ENCODE results near the gene NR2F1.

Gene NR2F1

DNA sequence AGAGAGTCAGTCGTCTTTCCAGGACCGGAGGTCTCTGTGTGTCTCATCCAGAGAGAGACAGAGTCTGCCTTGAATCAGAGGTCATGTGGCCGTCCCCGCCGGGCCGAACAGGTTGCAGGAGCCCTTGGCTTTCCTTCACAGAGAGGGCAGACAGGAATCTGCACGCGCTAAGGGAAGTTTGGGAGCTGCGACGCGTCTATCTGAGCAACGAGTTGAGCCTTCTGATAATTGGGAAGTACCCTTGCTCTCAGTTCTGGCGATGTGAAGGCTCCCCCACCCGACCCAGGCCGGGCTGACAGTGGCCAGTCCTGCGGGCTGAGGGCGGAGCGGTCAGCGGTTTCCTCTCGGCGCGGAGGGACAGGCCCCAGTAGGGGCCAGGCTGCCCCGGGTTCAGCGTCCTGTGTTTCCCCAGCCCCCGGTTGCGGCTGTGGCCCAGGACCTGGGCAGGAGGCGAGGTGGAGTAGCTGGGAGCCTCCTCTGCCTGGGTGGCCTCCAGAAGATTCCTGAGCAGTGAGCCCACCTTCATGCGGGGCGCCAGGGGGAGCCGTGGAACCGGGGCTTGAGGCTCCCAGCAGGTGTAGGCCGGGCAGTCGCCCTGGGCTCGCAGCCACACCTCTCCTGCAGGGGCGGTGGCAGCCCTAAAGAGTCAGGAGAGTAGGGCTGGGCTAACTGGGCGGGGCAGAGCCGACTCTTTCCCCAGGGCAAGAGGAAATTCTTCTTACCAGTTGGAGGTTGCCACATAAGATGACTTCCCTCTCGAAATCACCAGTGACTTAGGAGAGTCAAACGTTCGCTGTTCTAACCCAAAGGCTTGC lies 13.9 kb downstream of the NR2F1 start:
- H3K36me3 ChIP-seq (ENCODE audit: control insufficient read depth, insufficient read depth, low read length) = no peaks in the 10 kb centered on the region
- H3K4me3 ChIP-seq (ENCODE audit: low read length) = no peak overlapping the region
- peaks cover 81% of the 10 kb centered on the region for H3K27me3 ChIP-seq (ENCODE audit: control insufficient read depth, insufficient read depth, low read length)
- no peaks in the 10 kb centered on the region for H3K9me3 ChIP-seq (ENCODE audit: control insufficient read depth, low read length)
- H3K4me1 ChIP-seq (ENCODE audit: control insufficient read depth, insufficient read depth, low read length) = no peaks in the 10 kb centered on the region
- no peak overlapping the region for H3K9ac ChIP-seq (ENCODE audit: low read length)

DNA sequence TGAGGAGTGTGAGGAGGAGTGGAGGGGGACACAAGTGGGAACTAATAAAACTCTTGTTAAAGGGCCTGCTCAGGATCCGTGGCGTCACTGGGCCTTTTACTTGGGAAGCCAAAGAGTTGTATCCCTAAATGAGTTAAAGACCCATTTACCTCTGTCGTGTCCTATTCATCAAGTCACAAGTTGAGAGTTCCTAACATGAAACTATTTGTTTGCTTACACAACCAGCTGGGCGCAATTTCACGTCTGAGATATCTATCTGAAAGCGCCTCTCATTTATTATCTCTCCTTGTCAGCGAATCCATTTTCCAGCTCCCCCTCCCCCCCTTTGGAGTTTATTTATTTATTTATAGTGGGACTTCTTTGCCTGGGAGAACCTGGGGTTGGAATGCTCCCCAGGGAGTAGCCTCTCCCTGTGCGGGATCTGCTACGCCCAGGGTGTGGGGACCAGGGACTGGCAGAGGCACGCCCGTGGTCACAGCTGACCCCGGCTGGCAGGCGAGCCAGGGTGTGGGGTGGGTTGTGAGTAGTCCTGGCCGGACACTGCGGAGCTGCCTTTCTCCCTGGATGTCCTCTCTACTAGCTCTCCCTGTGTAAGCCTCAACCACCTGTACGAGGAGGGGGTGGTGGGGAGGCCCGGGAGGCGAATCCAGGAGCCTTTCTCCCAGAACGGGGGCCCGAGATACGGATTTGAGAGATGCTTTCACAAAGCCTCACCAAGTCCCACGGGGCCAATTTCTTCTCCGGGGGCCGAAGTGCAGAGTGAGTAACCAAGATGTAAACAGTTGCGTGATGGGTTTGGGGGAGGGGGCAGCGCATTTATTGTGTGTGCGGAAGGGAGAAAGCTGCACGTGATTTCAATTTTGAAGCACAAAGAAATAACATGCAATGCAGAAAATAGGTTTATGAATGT lies 15.3 kb downstream of the NR2F1 start:
- no peak overlapping the region for H3K9ac ChIP-seq (ENCODE audit: low read length)
- H3K4me1 ChIP-seq (ENCODE audit: control insufficient read depth, insufficient read depth, low read length) = no peaks in the 10 kb centered on the region
- H3K4me3 ChIP-seq (ENCODE audit: low read length) = no peak overlapping the region
- peaks cover 90% of the 10 kb centered on the region for H3K27me3 ChIP-seq (ENCODE audit: control insufficient read depth, insufficient read depth, low read length)
- no peaks in the 10 kb centered on the region for H3K36me3 ChIP-seq (ENCODE audit: control insufficient read depth, insufficient read depth, low read length)
- H3K9me3 ChIP-seq (ENCODE audit: control insufficient read depth, low read length) = no peaks in the 10 kb centered on the region

DNA sequence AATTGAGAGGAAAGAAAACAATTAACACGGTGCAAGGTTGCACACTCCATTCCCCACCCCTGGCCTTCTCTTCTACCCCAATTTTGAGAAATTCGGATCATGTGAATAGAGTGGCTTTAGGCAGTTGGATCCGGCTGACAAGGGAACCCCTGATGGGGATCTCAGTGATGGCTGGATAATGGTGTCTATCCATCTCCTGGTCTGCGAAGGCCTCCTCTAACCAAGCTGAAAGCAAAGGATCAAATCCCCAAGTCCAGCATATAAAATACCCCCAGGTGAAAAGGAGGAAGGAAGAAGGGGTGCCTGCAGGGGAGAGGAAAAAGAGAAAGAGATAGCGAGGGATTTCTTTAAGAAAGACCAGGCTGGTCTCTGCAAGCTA lies 16.0 kb downstream of the NR2F1 start:
- no peaks in the 10 kb centered on the region for H3K9me3 ChIP-seq (ENCODE audit: control insufficient read depth, low read length)
- no peaks in the 10 kb centered on the region for H3K36me3 ChIP-seq (ENCODE audit: control insufficient read depth, insufficient read depth, low read length)
- no peak overlapping the region for H3K9ac ChIP-seq (ENCODE audit: low read length)
- peaks cover 94% of the 10 kb centered on the region for H3K27me3 ChIP-seq (ENCODE audit: control insufficient read depth, insufficient read depth, low read length)
- no peak overlapping the region for H3K4me3 ChIP-seq (ENCODE audit: low read length)
- H3K4me1 ChIP-seq (ENCODE audit: control insufficient read depth, insufficient read depth, low read length) = peaks cover 4% of the 10 kb centered on the region

DNA sequence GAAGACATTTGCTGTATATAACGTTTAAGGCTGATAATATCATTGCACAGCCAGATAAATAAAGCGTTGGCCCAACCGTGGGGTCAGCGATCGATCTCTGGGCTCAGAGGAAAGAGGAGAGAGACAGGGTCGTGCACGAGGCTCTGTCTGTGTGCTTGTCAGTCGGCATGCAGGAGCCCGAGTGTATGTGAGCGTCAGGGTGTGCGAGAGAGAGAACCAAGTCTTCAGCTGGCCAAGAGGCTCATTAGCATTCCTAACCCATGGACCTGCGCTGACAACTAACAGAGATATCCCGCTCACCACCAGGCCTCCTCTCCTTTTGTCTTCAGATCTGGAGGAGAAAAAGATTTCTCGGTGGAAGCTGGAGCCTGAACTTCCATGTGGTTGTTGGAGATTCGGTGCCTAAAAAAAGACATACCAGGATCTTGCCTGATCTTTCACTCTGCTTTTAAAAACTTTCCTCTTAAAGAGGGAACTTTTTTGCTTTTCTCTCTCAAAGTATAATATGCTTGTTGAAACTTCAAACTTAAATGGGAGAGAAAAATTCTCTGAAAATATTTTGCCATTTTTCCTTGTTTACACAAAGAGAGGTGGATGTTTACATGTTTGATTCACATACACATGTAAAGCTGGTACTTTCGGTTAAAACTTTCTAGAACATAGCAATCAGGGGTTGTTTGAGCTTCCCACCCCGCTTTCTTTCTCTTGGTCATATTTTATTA lies 16.5 kb downstream of the NR2F1 start:
- Histone ChIP-seq H3K4me3 (ENCODE audit: low read length) (no peak overlapping the region), H3K4me1 (ENCODE audit: control insufficient read depth, insufficient read depth, low read length) (peaks cover 4% of the 10 kb centered on the region), H3K27me3 (ENCODE audit: control insufficient read depth, insufficient read depth, low read length) (peaks cover 97% of the 10 kb centered on the region), H3K9ac (ENCODE audit: low read length) (no peak overlapping the region), H3K9me3 (ENCODE audit: control insufficient read depth, low read length) (no peaks in the 10 kb centered on the region), H3K36me3 (ENCODE audit: control insufficient read depth, insufficient read depth, low read length) (no peaks in the 10 kb centered on the region)

DNA sequence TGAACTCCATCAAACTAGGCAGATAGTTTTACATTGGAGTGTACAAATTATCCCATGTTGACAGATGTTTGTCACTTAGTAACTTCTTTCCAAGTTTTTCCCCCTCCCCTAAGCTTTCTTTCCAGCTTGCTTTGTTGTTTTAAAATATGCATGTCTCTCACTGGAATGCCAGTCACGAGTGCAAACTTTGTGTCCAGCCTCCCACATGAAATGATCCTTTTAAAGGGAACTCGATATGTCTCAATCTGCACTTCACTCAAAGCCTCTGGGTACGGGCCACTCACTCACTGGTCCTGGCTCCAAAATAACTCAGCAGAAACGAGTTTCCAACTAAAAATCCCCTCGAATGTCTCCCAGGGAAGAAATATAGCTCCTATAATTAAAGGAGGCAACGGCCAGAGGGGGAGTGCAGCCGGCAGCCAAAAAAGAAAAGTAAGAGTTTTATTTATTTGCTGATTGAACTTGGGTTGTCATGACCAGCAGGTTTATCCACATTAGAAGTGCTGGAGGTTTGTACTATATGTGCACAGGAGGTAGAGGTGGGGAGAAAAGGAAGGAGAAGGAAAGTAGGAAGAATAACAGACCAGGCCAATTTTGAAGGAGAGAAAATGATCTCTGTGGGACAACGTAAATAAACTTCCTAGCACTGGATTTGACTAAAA lies 17.5 kb downstream of the NR2F1 start:
- peaks cover 97% of the 10 kb centered on the region for H3K27me3 ChIP-seq (ENCODE audit: control insufficient read depth, insufficient read depth, low read length)
- peaks cover 4% of the 10 kb centered on the region for H3K4me1 ChIP-seq (ENCODE audit: control insufficient read depth, insufficient read depth, low read length)
- H3K9ac ChIP-seq (ENCODE audit: low read length) = no peak overlapping the region
- H3K36me3 ChIP-seq (ENCODE audit: control insufficient read depth, insufficient read depth, low read length) = no peaks in the 10 kb centered on the region
- no peaks in the 10 kb centered on the region for H3K9me3 ChIP-seq (ENCODE audit: control insufficient read depth, low read length)
- H3K4me3 ChIP-seq (ENCODE audit: low read length) = no peak overlapping the region

DNA sequence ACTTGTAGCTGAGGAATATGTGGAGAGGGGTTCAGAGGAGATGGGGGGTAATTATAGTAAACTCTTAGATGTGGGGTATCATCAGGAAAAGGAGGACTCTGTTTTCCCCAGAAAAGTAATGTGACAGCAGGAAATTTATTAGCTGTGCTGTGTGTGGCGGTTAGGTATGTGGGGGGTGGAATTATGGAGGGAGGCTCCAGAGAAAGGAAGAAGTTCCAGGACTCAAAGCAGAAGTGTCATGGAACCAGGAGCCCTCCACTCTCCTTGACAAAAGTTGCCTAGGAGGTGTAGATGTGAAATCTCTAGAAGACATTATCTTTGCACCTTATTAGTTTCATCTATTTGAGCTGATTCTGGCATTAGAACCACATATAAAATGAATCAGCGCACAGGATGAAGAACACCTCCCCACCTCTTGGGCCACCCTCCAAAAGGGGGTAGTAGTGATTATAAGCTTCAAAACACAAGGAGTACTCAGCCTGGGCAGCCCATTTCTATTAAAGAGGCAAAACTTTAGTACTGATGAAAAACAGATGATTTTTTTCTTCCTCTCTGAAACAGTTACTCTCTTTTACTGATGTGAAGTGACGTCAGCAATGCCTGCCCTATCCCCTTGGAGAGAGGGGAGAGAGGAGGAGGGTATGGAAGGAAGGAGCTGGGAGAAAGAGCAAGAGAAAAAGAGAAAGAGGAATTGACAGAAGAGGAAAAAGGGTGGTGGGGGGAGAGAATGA lies 18.2 kb downstream of the NR2F1 start:
- Histone ChIP-seq H3K4me3 (ENCODE audit: low read length) (no peak overlapping the region), H3K9ac (ENCODE audit: low read length) (no peak overlapping the region), H3K36me3 (ENCODE audit: control insufficient read depth, insufficient read depth, low read length) (no peaks in the 10 kb centered on the region), H3K4me1 (ENCODE audit: control insufficient read depth, insufficient read depth, low read length) (peaks cover 4% of the 10 kb centered on the region), H3K27me3 (ENCODE audit: control insufficient read depth, insufficient read depth, low read length) (peaks cover 97% of the 10 kb centered on the region), H3K9me3 (ENCODE audit: control insufficient read depth, low read length) (no peaks in the 10 kb centered on the region)

DNA sequence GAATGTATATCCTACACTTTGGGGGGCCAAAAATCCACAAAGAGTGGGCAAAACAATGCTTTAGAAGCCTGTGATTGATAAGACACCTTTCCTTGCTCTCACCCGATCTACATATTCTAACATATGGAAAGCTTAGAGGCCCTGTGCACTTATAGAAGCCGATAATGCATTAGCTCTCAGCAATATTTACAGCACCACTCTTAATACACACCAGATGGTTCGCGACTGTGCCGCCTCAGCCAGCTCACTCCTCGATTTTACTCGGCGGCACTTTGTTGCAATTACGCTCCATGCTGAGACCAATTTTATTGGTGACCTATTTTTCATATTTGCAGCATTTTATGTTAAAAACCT lies 18.8 kb downstream of the NR2F1 start:
- no peak overlapping the region for H3K9ac ChIP-seq (ENCODE audit: low read length)
- H3K27me3 ChIP-seq (ENCODE audit: control insufficient read depth, insufficient read depth, low read length) = peaks cover 97% of the 10 kb centered on the region
- H3K4me1 ChIP-seq (ENCODE audit: control insufficient read depth, insufficient read depth, low read length) = peaks cover 4% of the 10 kb centered on the region
- H3K9me3 ChIP-seq (ENCODE audit: control insufficient read depth, low read length) = no peaks in the 10 kb centered on the region
- no peaks in the 10 kb centered on the region for H3K36me3 ChIP-seq (ENCODE audit: control insufficient read depth, insufficient read depth, low read length)
- H3K4me3 ChIP-seq (ENCODE audit: low read length) = no peak overlapping the region

DNA sequence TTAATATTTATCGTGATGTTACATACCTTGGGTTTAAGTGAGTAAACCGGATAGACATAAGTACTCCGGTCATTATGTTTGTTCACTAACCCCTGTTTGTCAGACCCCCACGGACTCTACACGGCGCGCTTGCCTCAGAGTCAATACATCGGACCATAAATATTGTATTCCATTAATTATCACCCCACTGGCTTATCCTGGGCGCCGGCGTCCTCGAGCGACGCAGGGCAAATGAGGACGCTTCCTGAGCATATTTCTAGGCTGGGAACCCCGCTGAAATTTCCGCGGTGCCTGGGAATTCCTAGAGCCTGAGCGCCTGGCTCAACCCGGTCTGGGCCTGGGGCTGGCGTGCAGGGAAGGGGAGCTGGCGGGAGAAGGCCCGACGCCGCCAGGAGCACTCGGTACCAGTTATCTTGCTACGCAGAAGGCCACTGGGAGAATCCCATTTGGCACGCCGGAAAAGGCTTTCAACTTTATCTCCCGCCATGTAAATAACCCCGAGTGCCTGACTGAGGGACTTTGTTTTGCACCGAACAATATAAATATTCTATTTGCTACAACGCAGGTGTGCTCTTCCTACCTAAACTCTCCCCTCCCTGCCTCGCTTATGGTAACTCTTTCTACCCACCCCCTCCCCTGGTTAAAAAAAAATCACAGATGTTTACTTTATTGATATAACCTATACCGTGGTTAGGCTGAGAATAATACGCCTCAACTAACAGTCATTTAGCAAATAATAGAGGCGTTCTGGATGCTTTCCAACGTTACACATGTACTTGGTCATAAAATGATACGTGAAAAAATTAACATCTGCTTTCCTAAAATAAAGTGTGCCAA lies 19.4 kb downstream of the NR2F1 start:
- H3K9ac ChIP-seq (ENCODE audit: low read length) = no peak overlapping the region
- H3K4me1 ChIP-seq (ENCODE audit: control insufficient read depth, insufficient read depth, low read length) = peaks cover 4% of the 10 kb centered on the region
- no peaks in the 10 kb centered on the region for H3K9me3 ChIP-seq (ENCODE audit: control insufficient read depth, low read length)
- H3K4me3 ChIP-seq (ENCODE audit: low read length) = no peak overlapping the region
- peaks cover 96% of the 10 kb centered on the region for H3K27me3 ChIP-seq (ENCODE audit: control insufficient read depth, insufficient read depth, low read length)
- H3K36me3 ChIP-seq (ENCODE audit: control insufficient read depth, insufficient read depth, low read length) = no peaks in the 10 kb centered on the region

DNA sequence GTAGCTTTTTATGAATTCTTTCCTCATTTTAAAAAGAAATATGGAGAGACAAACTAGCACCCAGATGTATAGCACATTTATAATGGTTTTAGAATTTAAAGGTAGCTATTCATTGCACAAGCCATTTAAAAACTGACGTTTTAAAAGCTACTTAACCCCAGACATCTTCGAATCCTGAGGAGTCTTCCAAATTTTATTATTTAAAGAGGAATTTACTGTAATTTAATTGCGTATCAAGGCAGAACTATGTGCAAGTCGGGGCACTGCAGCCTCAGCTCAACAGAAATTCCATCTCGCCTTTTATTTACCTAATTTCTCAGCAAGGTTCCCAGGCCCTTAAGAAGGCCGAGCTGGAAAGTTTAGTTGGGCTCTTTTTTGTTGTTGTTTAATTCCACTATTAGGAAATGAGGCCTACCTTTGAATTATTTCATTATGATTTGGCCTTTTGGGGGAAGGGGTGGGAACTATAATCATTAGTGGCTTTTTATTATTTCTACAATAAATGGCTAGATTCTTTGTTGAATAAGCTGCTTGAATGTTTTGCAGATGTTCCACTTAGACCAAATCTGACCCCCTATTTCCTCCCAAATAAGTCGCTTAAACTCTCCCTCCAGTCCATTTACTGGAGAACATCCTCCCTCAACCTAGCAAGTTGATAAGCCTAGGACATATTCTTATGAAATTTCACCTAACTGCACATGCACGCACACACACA lies 20.2 kb downstream of the NR2F1 start:
- peaks cover 4% of the 10 kb centered on the region for H3K4me1 ChIP-seq (ENCODE audit: control insufficient read depth, insufficient read depth, low read length)
- H3K9me3 ChIP-seq (ENCODE audit: control insufficient read depth, low read length) = no peaks in the 10 kb centered on the region
- no peak overlapping the region for H3K4me3 ChIP-seq (ENCODE audit: low read length)
- no peaks in the 10 kb centered on the region for H3K36me3 ChIP-seq (ENCODE audit: control insufficient read depth, insufficient read depth, low read length)
- H3K27me3 ChIP-seq (ENCODE audit: control insufficient read depth, insufficient read depth, low read length) = peaks cover 96% of the 10 kb centered on the region
- no peak overlapping the region for H3K9ac ChIP-seq (ENCODE audit: low read length)
